A673 (cell line): ENCODE measurements around the gene FMN2. TPM values are rescaled to one million over a fixed set of nuclear protein-coding genes. Genes with fewer than 3 reads are reported as not detected.

ENCODE experiments used
- BruUV-seq: library from RNA; stranded (reverse); fragments of 400-500 nt; replicated peaks from 2 replicates; lab custom pipeline; 2021; lab: Mats Ljungman, UMichigan
- CTCF ChIA-PET: fragments of 300-600 bp; sonication (Branson Sonifier 250); formaldehyde crosslinking; loops from one replicate; lab custom pipeline; 2022; ENCODE audit warnings: antibody characterized with exemption; lab: Charles Lee
- POLR2A ChIA-PET: fragments of 300-600 bp; sonication (Branson Sonifier 250); formaldehyde crosslinking; loops from one replicate; lab custom pipeline; 2022; ENCODE audit warnings: antibody characterized with exemption; ENCODE audit not compliant: low non-redundant PET; lab: Charles Lee
- DNase-seq: peaks from one replicate; pipeline ENCODE4 v3.0.0-alpha.2; 2015; ENCODE audit warnings: low spot score
- H3K27ac ChIP-seq: fragments of 200-600 bp; sonication (generic); 2 replicates; pipeline ENCODE4 v1.5.1; 2016; ENCODE audit warnings: mixed run types, low read depth, mild to moderate bottlenecking, mixed read lengths, antibody characterized with exemption, low read length; ENCODE audit not compliant: poor library complexity, severe bottlenecking
- H3K27me3 ChIP-seq: fragments of 200-600 bp; sonication (generic); replicated peaks from 2 replicates; pipeline ENCODE4 v1.6.1; 2017; ENCODE audit warnings: mixed run types, low read depth, mild to moderate bottlenecking, mixed read lengths, antibody characterized with exemption, low read length; ENCODE audit not compliant: insufficient read depth, poor library complexity
- H3K36me3 ChIP-seq: fragments of 200-600 bp; sonication (generic); 2 replicates; pipeline ENCODE4 v1.6.1; 2016; ENCODE audit warnings: mixed run types, mild to moderate bottlenecking, mixed read lengths, antibody characterized with exemption, low read length; ENCODE audit not compliant: insufficient read depth, poor library complexity, severe bottlenecking
- H3K4me1 ChIP-seq: fragments of 200-600 bp; sonication (generic); 2 replicates; pipeline ENCODE4 v1.6.1; 2017; ENCODE audit warnings: mixed run types, mild to moderate bottlenecking, mixed read lengths, antibody characterized with exemption, low read length; ENCODE audit not compliant: insufficient read depth, poor library complexity, severe bottlenecking
- H3K4me3 ChIP-seq: fragments of 200-600 bp; sonication (generic); 2 replicates; pipeline ENCODE4 v1.5.1; 2016; ENCODE audit warnings: low read depth, mixed run types, mild to moderate bottlenecking, mixed read lengths, low read length; ENCODE audit not compliant: poor library complexity, severe bottlenecking
- H3K9me3 ChIP-seq: fragments of 200-600 bp; sonication (generic); 2 replicates; pipeline ENCODE4 v1.6.1; 2016; ENCODE audit warnings: mixed run types, low read depth, mild to moderate bottlenecking, mixed read lengths, antibody characterized with exemption, low read length; ENCODE audit not compliant: poor library complexity, severe bottlenecking
- CTCF ChIP-seq: fragments of 300-800, 200-600 bp; sonication (generic); conservative IDR thresholded peaks from 2 replicates; pipeline ENCODE4 v1.5.1; 2017; ENCODE audit warnings: low read depth, mild to moderate bottlenecking, antibody characterized with exemption, low read length, moderate library complexity, mixed read lengths
- EZH2 ChIP-seq: fragments of 200-600 bp; sonication (generic); IDR thresholded peaks from 2 replicates; pipeline ENCODE4 v1.6.1; 2017; ENCODE audit warnings: borderline replicate concordance, low read depth, mild to moderate bottlenecking, mixed read lengths, antibody characterized with exemption, low read length; ENCODE audit not compliant: poor library complexity, severe bottlenecking
- intact Hi-C: fragments of 100-400 bp; cut with micrococcal nuclease; formaldehyde crosslinking; loops from one replicate; pipeline ENCODE4 v1.10.0; 2022; ENCODE audit not compliant: unreplicated experiment
- total RNA-seq: library from RNA; stranded (reverse); gene quantifications from 2 replicates; pipeline ENCODE4 v1.2.3, GENCODE V29; 2021

FMN2 gene
- total RNA-seq, 1 experiment from 2014 or later = not detected

GRCh38 chr1:240391660-240392260 lies 300.1 kb downstream of the FMN2 start:
- ChIA-PET POLR2A (no interaction called here), CTCF (no interaction called here)
- Histone ChIP-seq H3K27ac (no peak overlapping the region), H3K4me3 (no peak overlapping the region), H3K36me3 (no peaks in the 10 kb centered on the region), H3K9me3 (no peaks in the 10 kb centered on the region), H3K4me1 (no peaks in the 10 kb centered on the region), H3K27me3 (no peaks in the 10 kb centered on the region)
- intact Hi-C loops = no loop called here
- DNase-seq = no peak
- TF ChIP-seq CTCF (no peak), EZH2 (no peak)
- BruUV-seq = no TSS peak

GRCh38 chr1:240394353-240394752 lies 302.7 kb downstream of the FMN2 start:
- BruUV-seq = no TSS peak
- CTCF ChIA-PET = no interaction called here
- intact Hi-C loops = no loop called here
- no peak for TF ChIP-seq EZH2
- TF ChIP-seq CTCF = no peak
- no peaks in the 10 kb centered on the region for H3K9me3 ChIP-seq
- no peak overlapping the region for H3K4me3 ChIP-seq
- no peak overlapping the region for H3K27ac ChIP-seq
- POLR2A ChIA-PET = no interaction called here
- H3K4me1 ChIP-seq = no peaks in the 10 kb centered on the region
- no peaks in the 10 kb centered on the region for H3K36me3 ChIP-seq
- H3K27me3 ChIP-seq = no peaks in the 10 kb centered on the region
- no peak for DNase-seq

- Histone ChIP-seq H3K27ac (no peak overlapping the region), H3K4me3 (no peak overlapping the region), H3K9me3 (no peaks in the 10 kb centered on the region), H3K27me3 (no peaks in the 10 kb centered on the region), H3K36me3 (no peaks in the 10 kb centered on the region), H3K4me1 (no peaks in the 10 kb centered on the region)
- POLR2A ChIA-PET = no interaction called here
- CTCF ChIA-PET = no interaction called here
- no TSS peak for BruUV-seq
- no peak for DNase-seq
- TF ChIP-seq EZH2 (no peak), CTCF (no peak)
- intact Hi-C loops = no loop called here
These were observed 303.7 kb downstream of the FMN2 start for GRCh38 chr1:240395336-240395735.
